NCI-H526 treated with DMSO at 0.1 percent for 48 hours (cell line): ENCODE results near the gene ZFP69B.
"Not testable (repeated sequence)": the region's sequence is repeated elsewhere in the genome, so short reads cannot be mapped to it uniquely, and the experiment has no call there.

Experiments
- DNase-seq: peaks from one replicate; lab custom pipeline; 2025; lab: John Stamatoyannopoulos, UW

ZFP69B gene

GRCh38 chr1:40435876-40436275 is 14.4 kb upstream of the ZFP69B start:
- no peak for DNase-seq

GRCh38 chr1:40438391-40439015 is 11.8 kb upstream of the ZFP69B start:
- peak; percentile 13 for DNase-seq

- no peak for DNase-seq
These were observed 11.0 kb upstream of the ZFP69B start for GRCh38 chr1:40439247-40439646.

- DNase-seq = peak; percentile 75
These were observed 390 bp downstream of the ZFP69B start for GRCh38 chr1:40450495-40451237.

- DNase-seq = no peak
These were observed 936 bp downstream of the ZFP69B start for GRCh38 chr1:40451238-40451585.

GRCh38 chr1:40454873-40455272 is 4.6 kb downstream of the ZFP69B start:
- no peak for DNase-seq

GRCh38 chr1:40462956-40463590 is 12.8 kb downstream of the ZFP69B start:
- no peak for DNase-seq

GRCh38 chr1:40469327-40469726 is 19.1 kb downstream of the ZFP69B start:
- DNase-seq = no peak

GRCh38 chr1:40475268-40475667 is 25.0 kb downstream of the ZFP69B start:
- no peak for DNase-seq

- DNase-seq = peak; percentile 76
These were observed 26.8 kb downstream of the ZFP69B start, which contains the start of gene ZFP69 for GRCh38 chr1:40476924-40477677. ZFP69 (plus strand) TSS chr1:40477290; CDS start chr1:40479362, 2,072 bp downstream.

GRCh38 chr1:40477678-40478053 is 27.4 kb downstream of the ZFP69B start:
- DNase-seq = peak; percentile 49

- no peak for DNase-seq
These were observed 28.0 kb downstream of the ZFP69B start for GRCh38 chr1:40478276-40478675.

- no peak for DNase-seq
These were observed 28.9 kb downstream of the ZFP69B start for GRCh38 chr1:40479156-40479555.

GRCh38 chr1:40495315-40495903 is 45.1 kb downstream of the ZFP69B start:
- DNase-seq = no peak

GRCh38 chr1:40502651-40503050 is 52.4 kb downstream of the ZFP69B start:
- DNase-seq = not testable (repeated sequence)

GRCh38 chr1:40507973-40508372 is 57.7 kb downstream of the ZFP69B start:
- no peak for DNase-seq

GRCh38 chr1:40508375-40509341 is 58.4 kb downstream of the ZFP69B start, which contains the start of gene EXO5:
EXO5 (plus strand) TSS chr1:40508767; CDS start chr1:40514545, 5,778 bp downstream.
- DNase-seq = peak; percentile 74
